Activated CD8-positive, alpha-beta memory T cell treated with anti-CD3 and anti-CD28 coated beads for 48 hours (primary cell): ENCODE measurements around the gene THPO.

Experiments
- DNase-seq, 3 experiments: peaks; one replicate each; pipeline ENCODE4 v3.0.0-alpha.2; 2020; ENCODE audit warnings: low read depth in 2 of 3, low spot score in 2 of 3

Gene THPO

DNA sequence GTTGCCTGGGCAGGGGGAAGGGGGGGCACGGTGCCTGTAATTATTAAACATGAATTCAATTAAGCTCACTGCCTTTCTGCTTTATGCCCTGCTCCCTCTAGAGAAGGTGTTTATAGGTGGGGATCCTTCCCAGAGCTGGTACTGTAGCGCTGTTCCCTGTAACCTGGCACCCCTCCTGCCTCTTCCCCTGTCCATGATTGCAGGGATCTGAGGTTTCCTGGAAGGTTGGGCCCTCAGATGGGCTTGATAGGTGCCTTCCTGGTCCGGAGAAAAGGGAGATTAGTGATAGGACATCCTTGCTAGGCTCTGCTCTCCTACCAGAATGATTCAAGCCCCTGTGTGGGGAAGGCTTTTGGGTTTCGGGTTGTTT is 42.7 kb downstream of the THPO start:
- no peak for DNase-seq

DNA sequence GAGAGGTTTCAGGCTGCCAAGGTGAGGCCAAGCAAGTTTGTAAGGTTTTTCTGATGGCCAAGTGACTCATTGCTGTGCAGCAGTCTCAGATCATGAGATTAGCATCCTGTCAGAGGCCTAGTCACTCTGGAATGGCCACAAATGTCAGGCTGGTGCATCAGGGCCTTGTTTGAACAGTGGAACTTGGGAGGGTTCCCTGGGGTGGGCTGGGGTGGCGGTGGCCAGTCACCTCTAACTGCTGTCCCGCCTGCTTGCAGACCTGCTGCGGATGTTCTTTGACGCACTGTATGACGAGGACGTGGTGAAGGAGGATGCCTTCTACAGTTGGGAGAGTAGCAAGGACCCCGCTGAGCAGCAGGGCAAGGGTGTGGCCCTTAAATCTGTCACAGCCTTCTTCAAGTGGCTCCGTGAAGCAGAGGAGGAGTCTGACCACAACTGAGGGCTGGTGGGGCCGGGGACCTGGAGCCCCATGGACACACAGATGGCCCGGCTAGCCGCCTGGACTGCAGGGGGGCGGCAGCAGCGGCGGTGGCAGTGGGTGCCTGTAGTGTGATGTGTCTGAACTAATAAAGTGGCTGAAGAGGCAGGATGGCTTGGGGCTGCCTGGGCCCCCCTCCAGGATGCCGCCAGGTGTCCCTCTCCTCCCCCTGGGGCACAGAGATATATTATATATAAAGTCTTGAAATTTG is 43.4 kb downstream of the THPO start:
- no peak for DNase-seq

DNA sequence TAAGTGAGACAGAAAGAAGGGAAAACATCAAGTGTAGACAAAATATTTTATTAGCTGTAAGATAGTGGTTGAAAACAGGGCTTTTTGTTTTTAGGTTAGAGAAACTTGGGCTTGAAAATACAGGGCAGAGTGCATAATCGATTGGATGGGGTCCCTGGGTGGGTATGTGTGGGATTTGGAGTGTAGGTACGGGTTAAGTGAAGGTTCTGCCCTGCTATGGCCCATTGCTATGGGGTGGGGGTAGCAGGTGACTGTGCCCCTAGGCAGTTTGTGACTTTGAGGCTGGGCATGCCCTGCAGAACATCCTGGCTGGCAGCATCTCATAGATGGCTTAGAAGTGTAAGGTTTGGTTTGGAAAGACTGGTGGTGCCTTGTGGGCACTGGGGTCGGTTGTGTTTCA is 44.3 kb downstream of the THPO start:
- no peak for DNase-seq

DNA sequence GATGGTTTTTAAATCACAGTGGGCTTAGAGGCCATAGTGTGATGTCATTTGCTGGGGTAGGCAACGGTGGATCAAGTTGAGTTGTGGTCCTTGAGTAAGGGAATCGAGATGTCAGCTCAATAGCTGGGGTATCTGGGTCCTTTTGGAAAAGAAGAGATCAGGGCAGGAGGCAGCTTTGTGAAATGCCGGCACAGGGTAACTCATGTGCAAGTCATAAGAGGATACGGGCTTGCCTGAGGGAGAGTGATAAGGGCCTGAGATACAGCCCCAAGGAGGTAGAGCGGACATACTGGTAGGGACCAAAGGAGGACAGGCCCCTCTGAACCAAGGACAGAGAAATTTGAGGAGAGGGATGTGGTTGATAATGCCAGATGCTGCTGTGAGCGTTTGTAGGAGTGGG is 44.8 kb downstream of the THPO start:
- DNase-seq: no peak

DNA sequence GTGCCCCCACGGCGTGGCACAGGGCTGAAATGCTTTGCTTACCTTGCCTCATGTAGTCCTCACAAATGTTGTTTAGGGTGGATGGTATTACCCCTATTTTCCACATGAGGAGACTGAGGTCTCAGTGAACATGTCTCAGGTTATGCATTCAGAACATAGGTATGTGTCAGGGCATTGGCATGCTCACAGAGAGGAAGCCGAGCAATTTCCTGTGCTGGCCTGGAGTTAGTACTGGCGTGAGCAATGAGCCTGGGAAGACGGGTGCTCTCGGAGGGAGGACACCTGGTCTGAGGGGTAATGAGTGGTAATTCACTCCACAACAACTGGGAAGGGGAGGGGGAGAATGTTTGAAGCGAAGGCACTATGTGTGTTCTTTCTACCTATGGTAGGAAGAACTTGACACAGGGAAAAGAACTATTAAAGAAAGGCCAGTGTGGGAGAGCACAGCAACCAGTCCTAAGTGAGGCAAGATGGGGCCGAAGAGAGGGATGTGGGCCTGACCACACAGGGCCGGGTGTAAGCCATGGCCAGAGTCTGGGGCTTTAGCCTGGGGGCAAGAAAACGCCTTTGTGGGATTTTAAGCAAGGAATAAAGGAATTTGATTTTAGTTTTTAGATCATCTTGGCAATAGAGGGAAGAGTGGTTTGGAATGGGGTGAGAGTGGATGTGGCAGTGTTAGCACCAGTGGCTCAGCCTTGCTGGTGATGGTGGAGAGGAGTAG is 45.5 kb downstream of the THPO start:
- DNase-seq: no peak

DNA sequence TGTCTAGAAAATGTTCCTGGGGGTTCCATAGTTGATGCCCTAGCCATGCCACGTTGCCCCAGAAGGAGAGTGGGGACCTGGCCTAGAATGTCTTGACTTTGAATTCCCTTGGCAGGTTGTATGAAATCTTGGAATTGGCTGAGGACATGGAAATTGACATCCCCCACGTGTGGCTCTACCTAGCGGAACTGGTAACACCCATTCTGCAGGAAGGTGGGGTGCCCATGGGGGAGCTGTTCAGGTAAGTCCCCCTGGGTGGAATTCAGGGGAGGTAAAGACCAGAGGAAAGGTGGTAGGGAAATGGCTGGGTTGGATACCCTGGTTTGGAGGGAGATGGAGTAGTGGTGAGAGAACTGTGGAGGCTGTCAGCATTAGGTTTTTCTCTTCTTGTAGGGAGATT is 49.5 kb downstream of the THPO start:
- DNase-seq: no peak

DNA sequence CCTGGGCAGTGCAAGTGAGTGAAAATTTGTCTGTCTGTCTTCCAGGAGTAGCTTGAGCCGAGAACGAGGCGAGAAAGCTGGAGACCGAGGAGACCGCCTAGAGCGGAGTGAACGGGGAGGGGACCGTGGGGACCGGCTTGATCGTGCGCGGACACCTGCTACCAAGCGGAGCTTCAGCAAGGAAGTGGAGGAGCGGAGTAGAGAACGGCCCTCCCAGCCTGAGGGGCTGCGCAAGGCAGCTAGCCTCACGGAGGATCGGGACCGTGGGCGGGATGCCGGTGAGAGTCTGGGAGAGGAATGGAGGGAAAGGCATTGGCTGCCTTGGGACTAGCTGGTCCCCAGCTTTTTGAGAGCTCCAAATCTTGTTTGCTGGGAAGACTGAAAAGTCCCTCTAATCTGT is 50.8 kb downstream of the THPO start:
- no peak for DNase-seq

DNA sequence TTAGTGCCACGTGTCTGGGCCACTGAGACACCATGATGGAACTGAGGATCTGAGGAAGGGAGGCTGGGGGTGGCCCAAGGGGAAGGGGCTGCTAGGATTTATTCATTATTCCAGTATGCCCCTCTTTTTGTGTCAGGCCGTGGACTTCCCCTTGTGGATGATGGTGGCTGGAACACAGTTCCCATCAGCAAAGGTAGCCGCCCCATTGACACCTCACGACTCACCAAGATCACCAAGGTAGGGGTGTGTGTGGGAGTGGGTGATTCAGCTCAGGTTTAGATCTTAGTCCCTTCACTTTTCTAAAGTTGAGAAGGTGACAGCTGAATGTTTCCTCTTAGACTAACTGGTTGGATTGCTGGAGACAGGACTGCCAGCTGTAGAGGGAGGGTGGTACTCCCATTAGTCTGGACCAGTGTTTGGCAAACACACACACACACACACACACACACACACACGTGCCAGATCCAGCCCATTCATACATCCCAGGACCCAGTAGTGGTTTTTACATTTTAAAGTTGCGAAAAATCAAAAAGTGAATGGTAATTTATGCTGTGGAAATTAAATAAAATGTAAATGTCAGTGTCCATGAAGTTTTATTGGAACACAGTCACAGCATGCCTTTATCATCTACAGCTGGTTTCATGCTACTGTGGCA is 52.2 kb downstream of the THPO start:
- no peak for DNase-seq

DNA sequence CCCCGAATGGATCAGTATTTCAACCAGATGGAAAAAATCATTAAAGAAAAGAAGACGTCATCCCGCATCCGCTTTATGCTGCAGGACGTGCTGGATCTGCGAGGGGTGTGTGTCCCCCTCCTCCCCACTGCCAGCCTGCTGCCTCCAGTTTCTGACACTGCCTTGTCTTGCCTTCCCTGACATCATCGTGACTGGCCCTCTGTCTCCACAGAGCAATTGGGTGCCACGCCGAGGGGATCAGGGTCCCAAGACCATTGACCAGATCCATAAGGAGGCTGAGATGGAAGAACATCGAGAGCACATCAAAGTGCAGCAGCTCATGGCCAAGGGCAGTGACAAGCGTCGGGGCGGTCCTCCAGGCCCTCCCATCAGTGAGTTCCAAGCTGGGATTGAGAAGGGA is 52.7 kb downstream of the THPO start:
- no peak for DNase-seq

DNA sequence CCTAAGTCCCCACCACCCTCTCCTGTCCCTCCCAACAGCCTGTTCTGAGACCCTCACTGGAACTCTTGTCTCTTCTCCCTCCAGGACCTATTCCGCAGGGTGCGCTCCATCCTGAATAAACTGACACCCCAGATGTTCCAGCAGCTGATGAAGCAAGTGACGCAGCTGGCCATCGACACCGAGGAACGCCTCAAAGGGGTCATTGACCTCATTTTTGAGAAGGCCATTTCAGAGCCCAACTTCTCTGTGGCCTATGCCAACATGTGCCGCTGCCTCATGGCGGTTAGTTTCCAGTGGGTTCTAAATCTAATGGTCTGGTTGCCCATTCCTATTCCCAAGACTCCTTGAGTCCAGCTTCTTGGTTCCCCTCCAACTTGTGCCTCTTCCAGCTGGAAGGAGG is 54.3 kb downstream of the THPO start:
- no peak for DNase-seq

DNA sequence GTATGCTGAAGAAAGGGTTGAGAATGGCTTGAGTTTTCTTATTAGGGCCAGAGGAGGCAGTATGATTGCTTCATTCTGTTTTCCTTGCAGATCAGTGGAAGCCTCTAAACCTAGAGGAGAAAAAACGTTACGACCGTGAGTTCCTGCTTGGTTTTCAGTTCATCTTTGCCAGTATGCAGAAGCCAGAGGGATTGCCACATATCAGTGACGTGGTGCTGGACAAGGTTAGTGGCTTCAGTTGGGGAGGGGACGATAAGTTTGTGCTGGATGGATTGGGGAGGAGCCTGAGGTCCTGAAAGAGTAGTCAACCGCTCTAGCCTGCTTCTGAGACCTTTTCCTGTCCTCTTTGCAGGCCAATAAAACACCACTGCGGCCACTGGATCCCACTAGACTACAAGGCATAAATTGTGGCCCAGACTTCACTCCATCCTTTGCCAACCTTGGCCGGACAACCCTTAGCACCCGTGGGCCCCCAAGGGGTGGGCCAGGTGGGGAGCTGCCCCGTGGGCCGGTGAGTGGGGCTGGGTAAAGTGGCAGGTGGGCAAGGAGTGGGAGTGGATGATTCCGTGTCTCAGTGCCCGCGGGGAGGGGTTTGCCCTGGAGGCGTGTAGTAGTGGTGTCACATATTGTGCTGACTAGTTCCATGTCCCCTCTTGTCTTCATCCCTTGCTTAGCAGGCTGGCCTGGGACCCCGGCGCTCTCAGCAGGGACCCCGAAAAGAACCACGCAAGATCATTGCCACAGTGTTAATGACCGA is 55.1 kb downstream of the THPO start:
- no peak for DNase-seq
